ENCODE results near the gene MYL3.
A peak's percentile ranks its signal among the peaks of the same experiment; 100 is the strongest.
"Not testable (repeated sequence)": the region's sequence is repeated elsewhere in the genome, so short reads cannot be mapped to it uniquely, and the experiment has no call there.

MYL3 gene

DNA sequence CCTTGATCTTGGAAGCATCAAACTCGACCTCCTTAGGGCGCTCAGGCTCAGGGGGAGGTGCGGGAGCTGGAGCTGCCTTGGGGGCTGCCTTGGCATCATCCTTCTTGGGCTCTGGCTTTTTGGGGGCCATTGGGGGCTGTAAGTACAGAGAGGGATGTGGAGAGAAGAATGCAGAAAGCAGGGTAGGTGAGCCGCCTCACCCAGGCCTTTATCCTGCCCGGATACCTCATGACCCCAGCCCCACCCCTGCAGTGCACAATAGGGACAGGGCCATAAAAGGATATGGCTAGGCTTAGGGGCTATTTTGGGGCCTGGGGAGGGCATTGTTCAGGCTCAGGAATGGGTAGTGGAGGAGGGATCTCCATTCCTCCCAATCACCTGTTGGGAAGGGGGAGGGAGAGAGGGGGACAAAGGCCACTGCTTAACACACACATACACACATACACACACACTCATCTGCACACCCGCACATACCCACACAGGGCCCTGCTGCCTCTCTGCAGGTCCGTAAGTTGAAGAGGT lies at the start of gene MYL3:
MYL3 (minus strand) TSS at position 184 of the 522 bp plus-strand sequence; CDS start at position 130, 54 bp downstream.
- DNase-seq (ENCODE audit: low read depth in 1 of 2, low spot score in 1 of 2) = no peak

DNA sequence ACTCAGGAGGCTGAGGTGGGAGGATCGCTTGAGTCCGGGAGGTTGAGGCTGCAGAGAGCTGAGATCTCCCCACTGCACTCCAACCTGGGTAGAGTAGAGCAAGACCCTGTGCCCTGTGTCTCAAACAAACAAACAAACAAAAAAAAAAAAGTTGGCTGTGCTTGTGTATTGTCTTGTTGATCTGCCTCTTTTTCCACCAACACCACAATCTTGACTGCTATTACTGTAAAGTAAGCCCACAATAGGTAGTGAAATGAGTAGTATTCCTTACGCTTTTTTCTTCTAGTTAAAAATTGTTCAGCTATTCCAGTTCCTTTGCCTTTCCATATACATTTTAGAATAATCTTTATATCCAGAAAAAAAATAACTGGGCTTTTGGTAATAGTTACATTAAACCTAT lies 49.7 kb upstream of the MYL3 start:
- no peak for DNase-seq (ENCODE audit: low read depth in 1 of 2, low spot score in 1 of 2)

DNA sequence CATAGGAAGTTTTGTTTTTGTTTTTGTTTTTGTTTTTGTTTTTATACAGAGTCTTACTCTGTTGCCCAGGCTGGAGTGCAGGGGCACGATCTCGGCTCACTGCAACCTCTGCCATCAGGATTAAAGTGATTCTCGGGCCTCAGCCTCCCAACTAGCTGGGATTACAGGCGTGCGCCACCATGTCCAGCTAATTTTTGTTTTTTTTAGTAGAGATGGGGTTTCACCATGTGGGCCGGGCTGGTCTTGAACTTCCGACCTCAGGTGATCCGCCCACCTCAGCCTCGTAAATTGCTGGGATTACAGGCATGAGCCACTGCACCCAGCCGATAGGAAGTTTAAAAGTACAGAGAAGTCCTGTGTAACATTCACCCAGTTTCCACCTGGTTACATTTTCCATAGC lies 47.7 kb upstream of the MYL3 start:
- not testable (repeated sequence) for DNase-seq (ENCODE audit: low read depth in 1 of 2, low spot score in 1 of 2)

DNA sequence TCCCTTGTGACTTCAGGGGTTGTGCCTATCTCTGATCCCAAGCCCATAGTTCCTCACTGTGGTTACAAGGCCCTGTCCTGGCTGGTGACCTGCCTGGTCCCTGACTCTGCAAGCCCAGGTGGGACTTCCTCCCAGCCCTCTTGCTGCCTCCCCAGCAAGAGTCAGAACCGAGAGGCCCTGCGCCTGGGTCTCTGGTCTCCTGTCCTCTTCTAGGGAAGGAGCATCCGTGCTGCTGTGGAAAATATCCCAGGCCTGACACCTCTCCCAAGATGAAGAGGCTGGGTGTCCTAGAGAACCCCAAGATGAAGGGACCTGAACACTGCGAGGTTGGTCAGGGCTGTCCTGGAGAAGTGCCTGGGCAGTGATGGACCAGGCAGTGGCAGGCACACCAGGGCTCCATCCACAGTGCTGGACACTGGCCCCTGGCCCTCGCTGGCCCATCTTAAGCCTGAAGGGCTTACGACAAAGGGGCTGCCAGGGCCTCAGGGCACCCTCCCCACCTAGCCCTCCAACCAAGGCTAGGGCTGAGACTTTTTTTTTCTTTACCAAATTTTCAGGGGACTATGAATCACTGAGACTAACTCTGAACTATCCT lies 47.0 kb upstream of the MYL3 start:
- no peak for DNase-seq (ENCODE audit: low read depth in 1 of 2, low spot score in 1 of 2)

DNA sequence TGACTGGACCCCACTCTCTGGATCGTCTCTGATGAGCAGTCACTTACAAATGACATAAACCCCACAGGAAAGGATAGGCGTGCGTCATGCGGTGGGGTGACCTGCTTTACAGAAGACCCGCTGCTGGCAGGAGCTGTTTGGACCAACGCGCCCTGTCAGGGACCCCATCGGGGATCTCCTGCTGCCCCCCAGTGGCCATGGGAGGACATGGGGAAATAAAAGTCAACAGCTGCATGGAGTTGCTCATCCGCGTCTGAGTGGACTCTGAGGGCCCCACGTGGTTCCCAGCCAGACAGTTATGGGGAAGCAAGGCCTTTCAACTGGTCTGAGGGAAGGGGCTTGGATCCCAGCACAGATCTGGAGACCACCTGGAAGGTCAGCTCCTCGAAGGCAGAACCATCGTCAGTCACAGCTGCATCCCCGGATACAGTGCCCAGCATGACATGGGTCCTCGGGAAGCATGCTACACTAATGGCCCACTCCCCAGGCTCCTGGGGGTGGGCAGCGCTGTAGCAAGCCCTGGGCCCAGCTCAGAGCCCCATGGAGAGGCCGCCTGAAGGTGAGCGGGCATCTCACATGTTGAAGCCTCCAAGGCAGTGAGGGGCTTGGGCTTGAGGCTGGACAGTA lies 46.4 kb upstream of the MYL3 start:
- DNase-seq (ENCODE audit: low read depth in 1 of 2, low spot score in 1 of 2) = peak; percentile 55 to 60

DNA sequence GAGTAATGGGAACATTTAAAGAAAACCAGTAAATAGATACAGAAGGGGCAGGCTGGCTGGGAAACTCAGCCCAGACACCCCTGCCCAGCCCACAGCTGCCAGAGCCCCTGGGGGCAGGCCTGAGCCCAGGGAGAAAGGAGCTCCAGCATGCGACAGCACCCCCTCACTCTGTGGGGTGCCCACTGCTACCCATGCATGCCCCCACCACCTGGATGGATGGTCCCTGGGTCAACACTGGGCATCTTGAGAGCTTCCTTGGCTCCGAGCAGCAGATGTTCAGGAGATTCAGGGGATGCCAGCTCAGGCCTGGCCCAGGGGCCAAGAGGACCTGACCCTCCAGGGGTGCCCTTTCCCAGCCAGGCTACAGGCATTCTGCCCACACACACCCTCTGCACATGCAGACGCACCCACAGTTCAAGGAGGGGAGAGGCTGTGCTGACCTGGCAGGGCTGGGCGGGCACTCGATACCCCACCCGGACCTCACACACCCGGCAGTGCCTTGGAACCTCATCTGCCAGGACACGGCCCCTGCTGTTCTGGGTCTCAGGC lies 45.8 kb upstream of the MYL3 start:
- no peak for DNase-seq (ENCODE audit: low read depth in 1 of 2, low spot score in 1 of 2)

DNA sequence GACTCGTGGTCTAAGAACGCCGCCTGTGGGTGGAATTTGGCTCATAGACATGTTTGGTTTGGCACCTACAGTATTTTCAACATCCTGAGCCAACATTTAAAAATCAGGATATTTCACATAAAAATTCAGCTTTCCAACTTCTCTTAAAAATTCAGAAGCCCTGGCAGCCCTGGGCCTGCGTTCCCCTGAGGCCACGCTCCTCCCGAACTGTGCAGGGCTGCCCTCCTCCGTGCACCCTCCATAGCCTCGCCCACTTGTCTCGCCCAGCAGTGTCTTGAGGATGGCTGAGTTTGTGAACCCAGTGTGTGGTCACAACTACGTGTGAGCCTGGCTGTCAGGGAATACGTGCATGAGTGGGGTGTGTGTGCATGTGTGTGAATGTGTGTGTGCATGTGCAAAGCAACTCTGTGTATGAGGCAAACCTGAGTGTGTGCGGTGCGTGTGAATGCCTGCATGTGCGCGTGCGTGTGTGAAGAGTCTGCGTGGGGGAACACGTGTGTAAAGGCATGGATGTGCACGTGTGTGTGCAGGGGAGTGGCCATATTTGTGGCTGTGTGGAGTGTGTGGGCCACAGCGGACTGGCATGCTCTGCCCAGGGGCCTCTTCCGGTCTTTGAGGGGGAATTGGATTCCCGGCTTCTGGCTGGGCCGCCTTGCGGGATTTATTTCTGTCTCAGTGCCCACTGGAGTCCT lies 45.2 kb upstream of the MYL3 start:
- DNase-seq (ENCODE audit: low read depth in 1 of 2, low spot score in 1 of 2) = no peak

DNA sequence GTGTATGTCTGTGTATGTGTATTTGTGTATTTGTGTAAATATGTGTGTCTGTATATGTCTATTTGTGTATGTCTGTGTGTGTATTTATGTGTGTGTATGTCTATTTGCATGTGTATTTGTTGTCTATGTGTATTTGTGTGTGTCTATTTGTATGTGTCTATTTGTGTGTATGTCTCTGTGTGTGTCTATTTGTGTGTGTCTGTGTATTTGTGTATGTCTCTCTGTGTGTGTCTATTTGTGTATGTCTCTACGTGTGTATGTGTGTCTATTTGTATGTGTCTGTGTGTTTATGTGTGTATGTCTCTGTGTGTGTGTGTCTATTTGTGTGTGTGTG lies 44.7 kb upstream of the MYL3 start:
- DNase-seq (ENCODE audit: low read depth in 1 of 2, low spot score in 1 of 2) = no peak

DNA sequence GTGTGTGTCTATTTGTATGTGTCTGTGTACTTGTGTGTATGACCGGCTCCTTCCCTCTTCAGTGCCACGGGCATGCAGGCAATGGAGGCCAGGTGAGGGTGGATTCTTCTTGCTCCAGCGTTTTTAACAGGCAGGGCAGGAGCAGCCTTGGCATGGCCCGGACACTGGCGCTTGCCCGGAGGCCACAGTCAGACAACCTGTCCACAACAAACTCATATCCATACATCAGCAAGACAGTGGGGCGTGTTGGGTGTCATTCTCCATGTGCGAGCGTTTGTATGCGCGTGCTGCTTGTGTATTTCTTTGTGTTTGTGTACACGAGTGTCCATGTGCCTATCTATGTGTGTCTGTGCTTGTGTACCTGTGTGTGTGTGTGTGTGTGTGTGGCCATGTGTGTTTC lies 44.0 kb upstream of the MYL3 start:
- no peak for DNase-seq (ENCODE audit: low read depth in 1 of 2, low spot score in 1 of 2)

DNA sequence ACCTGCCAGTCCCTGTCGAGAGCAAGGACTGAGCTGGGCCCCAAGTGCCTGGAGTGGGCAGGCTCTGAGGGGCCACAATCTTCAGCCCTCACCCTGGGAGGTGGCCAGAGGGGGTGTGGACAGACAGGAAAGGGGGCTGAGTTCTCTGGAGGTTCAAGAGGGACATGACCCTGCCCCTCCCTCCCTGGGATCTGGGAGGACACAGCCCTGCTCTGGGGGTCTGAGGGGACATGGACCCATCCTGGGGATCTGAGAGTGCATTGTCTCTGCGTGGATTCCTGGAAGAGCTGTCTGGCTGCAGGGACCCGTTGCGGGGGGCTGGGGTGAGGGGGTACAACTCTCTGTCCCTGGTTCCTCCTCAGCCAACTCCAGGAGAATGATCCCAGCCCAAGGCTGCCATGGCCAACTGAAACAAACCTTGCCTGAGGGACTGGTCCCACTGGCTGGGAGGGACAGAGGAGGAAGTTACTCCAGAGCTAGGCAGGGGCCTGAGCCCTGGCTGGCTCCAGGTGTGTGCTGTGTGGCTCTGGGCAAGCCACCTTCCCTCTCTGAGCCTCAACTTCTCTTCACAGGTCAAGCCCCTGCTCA lies 43.3 kb upstream of the MYL3 start:
- no peak for DNase-seq (ENCODE audit: low read depth in 1 of 2, low spot score in 1 of 2)

DNA sequence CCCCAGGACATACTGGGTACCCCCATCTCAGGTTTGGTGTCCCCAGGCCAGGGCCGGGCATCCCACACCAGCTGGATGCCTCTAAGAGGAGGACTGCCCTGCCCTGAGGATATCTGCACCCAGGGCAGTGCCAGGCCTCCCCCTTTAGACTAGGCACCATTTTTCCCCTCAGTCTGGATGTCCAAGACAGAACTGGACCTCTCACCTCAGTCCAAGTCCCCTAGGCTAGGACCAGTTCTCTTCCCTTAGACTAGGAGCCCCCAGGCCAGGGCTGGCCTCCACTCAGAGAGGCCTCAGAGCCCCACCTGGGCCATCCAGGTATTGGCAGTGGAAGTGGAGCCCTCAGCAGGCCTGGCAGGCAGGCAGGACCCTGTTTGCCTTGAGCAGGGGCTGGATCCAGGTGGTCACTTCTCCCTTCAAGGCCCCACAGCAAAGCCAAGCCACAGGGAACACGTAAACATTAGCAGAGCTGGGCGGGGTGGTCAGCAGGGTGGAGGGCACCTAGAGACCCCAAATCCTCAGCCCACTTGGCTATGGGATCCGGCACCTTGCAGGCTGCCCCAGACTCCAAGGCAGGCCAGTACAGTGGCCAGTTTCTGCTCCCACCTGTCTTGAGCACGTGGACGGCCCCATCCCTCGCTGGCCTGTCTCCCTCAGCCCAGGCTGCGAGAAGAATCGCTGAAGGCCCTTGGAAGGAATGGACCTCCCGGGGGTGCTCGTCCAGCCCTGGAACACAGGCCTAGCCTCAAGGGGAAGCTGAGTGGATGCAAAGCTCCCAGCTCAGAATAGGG lies 42.6 kb upstream of the MYL3 start:
- no peak for DNase-seq (ENCODE audit: low read depth in 1 of 2, low spot score in 1 of 2)

DNA sequence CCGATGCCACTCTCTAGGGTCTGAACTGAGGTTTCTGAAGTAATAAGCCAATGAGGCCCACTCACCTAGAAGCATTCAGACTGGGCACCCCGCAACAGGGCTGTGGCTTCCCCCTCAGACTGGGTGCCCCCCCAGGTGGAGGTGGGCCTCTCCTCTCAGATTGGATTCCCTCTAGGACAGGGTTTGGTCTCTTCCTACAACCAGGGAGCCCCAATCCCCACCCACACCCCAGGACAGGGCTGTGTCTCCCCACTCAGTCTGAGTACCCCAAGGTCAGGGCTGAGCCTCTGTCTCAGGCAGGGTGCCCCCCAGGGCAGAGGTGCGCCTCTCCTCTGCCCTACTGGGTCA lies 41.9 kb upstream of the MYL3 start:
- no peak for DNase-seq (ENCODE audit: low read depth in 1 of 2, low spot score in 1 of 2)

DNA sequence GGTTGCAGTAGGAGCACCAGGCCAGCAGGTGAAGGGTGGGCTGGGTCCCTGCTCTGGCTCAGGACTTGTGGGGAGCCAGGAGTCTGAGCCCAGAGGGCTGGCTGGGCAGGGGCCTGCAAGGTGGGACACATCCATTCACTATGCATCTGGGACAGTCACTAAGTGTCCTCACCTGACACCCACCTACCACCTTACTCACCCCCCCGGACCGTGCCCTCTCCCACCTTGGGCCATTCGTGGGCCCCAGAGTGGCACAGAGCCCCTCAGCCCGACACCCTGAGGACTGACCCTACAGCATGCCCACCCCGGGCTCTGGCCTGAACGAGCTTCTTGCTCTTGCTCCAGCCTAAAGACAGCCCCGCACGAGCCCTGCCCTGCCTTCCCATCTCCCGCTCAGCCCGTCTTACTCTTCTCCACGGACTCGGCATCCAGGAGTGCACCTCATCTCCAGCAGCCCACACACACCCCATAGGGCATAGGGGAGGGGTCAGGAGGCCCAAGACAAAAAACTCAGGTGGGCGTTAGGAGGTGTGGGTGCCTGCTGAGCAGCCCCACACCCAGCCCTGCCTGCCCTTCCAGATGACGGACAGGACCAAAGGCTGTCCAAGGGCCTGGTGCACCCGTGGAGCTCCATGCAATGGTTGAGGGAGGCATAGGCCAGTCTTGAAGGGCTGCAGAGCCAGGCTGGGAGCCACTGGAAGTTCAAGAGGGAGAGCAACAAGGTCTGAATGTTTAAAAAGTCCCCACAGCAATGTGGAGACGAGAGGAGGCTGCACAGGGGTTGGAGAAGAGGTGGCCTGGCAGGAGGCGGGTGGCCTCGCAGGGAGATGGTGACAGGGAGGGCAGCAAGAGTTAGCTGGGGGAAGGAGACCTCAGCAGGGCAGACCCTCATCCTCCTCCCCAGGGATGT lies 41.3 kb upstream of the MYL3 start:
- DNase-seq (ENCODE audit: low read depth in 1 of 2, low spot score in 1 of 2) = no peak

DNA sequence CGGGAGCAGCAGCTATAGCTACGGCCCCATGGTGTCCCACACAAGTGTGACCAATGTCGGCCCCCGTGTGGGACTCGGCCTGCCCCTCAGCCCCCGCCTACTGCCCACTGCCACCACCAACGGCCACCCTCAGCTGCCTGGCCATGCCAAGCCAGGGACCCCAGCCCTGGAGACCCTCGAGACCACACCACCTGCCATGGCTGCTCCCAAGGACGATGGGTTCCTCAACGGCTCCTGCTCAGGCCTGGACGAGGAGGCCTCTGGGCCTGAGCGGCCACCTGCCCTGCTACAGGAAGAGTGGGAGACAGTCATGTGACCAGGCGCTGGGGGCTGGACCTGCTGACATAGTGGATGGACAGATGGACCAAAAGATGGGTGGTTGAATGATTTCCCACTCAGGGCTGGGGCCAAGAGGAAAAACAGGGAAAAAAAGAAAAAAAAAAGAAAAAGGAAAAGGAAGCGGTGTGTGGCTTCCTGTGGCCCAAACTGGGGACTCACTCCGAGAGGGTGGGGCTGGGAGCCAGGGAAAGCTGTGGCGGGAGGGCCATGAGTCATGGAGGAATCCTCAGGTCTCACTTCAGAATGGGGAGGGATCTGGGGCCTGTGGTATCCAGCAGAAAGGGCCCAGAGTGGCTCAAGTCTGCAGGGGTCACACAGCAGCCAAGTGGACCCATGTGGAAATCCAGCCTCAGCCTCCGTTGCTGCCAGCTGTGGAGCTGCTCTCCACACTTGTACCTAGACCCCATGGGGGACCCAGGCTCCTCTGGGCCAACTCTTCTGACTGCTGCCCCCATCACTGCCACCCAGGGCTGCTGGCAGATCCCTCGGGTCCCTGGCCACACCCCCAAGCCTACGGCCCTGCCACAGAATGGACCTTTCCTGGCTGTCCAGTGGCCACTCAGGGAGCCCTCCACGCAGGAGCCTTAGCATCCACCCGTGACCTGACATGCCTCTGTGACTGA lies 40.4 kb upstream of the MYL3 start:
- no peak for DNase-seq (ENCODE audit: low read depth in 1 of 2, low spot score in 1 of 2)

DNA sequence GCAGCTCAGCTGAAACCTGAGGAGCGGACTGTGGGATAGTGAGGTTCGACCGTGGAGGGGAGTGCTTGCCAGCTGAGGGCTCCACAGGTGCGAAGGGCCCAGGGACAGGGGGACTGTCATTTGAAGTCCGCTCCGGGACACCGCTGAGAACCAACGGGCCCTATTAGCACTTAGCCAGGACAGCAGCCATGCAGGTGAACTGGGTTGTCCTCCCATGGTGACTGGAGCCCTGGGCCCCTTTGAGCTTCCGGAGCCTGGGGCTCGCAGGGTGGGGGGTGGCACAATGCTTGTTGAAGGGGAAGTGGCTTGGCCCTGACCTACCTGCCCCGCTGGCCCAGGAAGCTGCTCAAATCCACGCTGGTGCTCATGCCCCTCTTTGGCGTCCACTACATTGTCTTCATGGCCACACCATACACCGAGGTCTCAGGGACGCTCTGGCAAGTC lies 39.0 kb upstream of the MYL3 start:
- no peak for DNase-seq (ENCODE audit: low read depth in 1 of 2, low spot score in 1 of 2)

DNA sequence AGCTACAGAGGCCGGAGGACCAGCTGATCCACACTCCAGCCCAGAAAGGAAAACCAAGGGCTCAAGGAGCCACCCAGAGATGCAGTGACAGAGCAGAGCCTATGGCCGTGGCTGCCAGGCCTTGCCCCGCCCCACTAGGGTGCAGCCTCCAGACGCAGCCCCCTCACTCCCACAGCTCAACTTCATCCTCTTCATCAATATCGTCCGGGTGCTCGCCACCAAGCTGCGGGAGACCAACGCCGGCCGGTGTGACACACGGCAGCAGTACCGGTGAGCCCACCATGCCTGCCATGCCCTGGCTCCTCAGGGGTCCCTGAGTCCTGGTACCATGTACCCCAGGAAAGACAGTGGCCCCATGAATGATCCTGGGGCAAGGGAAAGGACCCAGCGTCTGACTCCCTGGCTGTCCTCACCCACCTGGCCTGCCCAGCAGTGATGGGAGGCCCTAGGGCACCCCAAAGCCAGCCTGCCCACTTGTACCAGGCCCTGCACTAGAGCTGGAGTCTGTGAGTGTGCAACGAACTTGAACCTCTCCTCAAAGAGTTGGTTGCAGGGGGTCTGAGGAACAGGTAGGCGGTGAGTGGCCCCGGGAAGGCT lies 38.4 kb upstream of the MYL3 start:
- no peak for DNase-seq (ENCODE audit: low read depth in 1 of 2, low spot score in 1 of 2)

DNA sequence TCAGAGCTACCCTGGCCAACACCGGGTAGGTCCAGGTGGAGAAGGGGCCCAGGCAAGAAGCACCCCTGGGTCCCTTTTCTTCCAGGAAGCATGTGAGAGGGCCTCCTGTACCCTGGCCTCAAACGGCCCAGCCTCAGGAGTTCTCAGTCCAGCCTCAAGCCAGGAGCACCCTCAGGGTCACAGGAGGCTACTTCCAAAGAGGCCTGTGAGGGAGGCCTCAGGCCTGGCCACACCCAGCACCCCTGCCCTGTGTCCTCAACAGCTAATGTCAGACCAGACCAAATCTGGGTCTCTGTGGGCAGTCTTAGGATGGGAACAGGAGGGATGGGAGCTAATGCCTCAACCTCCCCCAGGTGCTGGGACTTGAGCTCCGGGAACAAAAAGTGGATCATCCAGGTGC lies 37.8 kb upstream of the MYL3 start:
- DNase-seq (ENCODE audit: low read depth in 1 of 2, low spot score in 1 of 2) = no peak

DNA sequence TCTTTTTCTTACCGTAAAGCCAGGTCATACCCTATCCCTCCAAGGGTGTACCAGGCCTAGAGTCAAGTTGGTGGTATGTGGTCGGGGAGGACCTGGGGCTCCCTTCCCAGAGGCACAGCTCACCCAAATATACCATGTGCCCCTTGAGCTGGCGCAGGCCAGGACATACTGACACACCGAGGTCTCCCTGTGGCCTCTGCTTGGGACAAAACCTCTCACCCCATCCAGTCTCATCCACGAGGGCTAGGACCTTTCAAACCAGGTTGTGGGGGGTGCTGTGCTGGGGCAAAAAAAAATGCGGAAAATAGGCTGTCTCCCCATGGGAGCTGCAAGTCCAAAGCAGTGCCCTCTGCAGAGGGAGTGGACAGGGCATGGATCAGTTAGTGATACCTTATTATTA lies 37.1 kb upstream of the MYL3 start:
- DNase-seq (ENCODE audit: low read depth in 1 of 2, low spot score in 1 of 2) = no peak

DNA sequence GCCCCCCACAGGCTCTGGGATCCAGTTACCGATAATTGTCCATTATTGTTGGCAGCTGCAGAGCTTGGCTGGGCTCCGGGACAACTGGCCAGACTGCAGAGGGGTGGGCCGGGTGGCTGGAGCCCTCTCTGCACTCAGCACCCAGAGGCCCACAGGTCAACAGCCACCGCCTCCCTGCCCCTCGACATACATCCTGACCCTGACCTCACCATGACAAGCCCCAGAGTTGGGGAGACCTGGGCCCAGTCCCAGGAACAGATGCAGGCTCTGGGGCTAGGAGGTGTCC lies 36.7 kb upstream of the MYL3 start:
- no peak for DNase-seq (ENCODE audit: low read depth in 1 of 2, low spot score in 1 of 2)
